ENCODE results near the gene PKP4.

GRCh38 chr2:158575051-158575635 is 118.4 kb downstream of the PKP4 start:
- no peak for TF ChIP-seq CTCF (IDR thresholded peaks at IDR 0.05; ENCODE audit: poor library complexity, severe bottlenecking)
- no peak for TF ChIP-seq REST (IDR thresholded peaks at IDR 0.05; ENCODE audit: borderline replicate concordance)
- TF ChIP-seq RAD21 (conservative IDR thresholded peaks at IDR 0.05), result no peak
- no peak for TF ChIP-seq EZH2 (IDR thresholded peaks at IDR 0.05; ENCODE audit: borderline replicate concordance, insufficient read depth, low read length, poor library complexity, severe bottlenecking)
- TF ChIP-seq POLR2AphosphoS5 (IDR thresholded peaks at IDR 0.05), result no peak
